ENCODE data around the gene CFAP74. TPM values are rescaled to one million over a fixed set of nuclear protein-coding genes. Genes with fewer than 3 reads are reported as not detected.

Gene CFAP74
- total and polyA plus RNA-seq, 2 of the 13 experiments (the other 11 are each of a cell fraction or from before 2014, with no cell fraction given): 0.27 to 0.62 TPM

DNA sequence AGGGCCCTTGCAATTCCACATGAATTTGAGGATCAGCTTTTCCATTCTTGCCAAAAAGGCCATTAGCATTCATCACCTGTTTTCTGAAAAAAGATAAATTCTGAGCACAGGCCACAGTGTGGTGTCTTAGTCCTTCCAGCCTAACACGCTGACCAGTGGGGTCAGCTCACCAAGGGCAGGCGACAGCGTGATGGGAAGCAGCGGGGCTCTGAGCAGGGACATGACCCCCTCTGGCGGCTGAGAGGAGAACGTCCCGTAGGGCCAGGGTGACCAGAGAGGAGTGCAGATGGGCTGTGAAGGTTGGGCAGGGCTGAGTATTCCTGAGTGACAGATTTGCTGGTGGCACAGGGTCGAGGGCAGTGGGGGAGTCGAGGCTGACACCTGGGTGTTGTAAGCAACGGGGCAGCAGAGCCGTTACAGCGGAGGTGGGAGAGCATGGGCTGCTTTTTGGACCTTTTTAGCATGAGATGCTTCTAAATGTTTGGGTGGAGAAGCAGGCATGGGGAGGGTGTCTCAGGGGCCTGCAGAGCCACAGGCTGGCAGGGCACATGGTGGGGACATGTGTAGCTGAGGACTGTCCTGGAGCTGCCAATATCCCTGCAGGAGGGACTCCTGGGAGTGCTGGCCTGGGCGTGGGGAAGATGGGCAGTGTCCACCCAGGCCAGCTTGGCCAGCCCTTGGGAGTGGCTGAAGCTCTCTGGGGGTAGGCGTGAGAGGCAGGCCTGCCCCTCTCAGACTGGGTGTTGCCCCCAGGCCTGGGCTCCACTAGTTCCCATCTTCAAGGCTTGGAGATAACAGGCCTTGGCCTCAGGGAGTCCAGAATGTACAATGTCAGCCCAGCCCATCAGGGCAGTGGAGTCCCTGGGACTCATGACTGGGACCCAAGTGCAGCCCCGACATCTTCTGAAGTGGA lies 97.1 kb downstream of the CFAP74 start (continued):
- TF ChIP-seq ATF7-NPFF (CRISPR knock-in tag; IDR thresholded peaks at IDR 0.05; ENCODE audit: low read depth) (no peak), SIX4 (CRISPR knock-in tag; IDR thresholded peaks at IDR 0.05) (no peak), ATF5 (CRISPR knock-in tag; IDR thresholded peaks at IDR 0.05; ENCODE audit: low read depth) (no peak), JUNB (CRISPR knock-in tag; IDR thresholded peaks at IDR 0.05; ENCODE audit: borderline replicate concordance) (no peak), FOSL1 (CRISPR knock-in tag; IDR thresholded peaks at IDR 0.05; ENCODE audit: borderline replicate concordance) (no peak), PHB2 (IDR thresholded peaks at IDR 0.05; ENCODE audit: partially characterized antibody) (no peak), TERF1 (CRISPR knock-in tag; IDR thresholded peaks at IDR 0.05) (no peak), ZNF549 (CRISPR knock-in tag; IDR thresholded peaks at IDR 0.05) (no peak), TOPORS (CRISPR knock-in tag; IDR thresholded peaks at IDR 0.05) (no peak), MEF2D (CRISPR knock-in tag; IDR thresholded peaks at IDR 0.05) (peak; percentile 43; the same call in 1 of the 2 replicates), KDM2A (CRISPR knock-in tag; IDR thresholded peaks at IDR 0.05; ENCODE audit: borderline replicate concordance, low read depth) (peak; percentile 92), MAFK (conservative IDR thresholded peaks at IDR 0.05 in 1 of 2, IDR thresholded peaks at IDR 0.05 in 1 of 2; ENCODE audit: low read length in 2 of 2) (no peak), ZNF143 (CRISPR knock-in tag; IDR thresholded peaks at IDR 0.05) (no peak), ZKSCAN8 (CRISPR knock-in tag; IDR thresholded peaks at IDR 0.05; ENCODE audit: borderline replicate concordance) (peak; percentile 81; the same call in 1 of the 2 replicates), ISL2 (CRISPR knock-in tag; IDR thresholded peaks at IDR 0.05) (no peak), TFE3 (CRISPR knock-in tag; IDR thresholded peaks at IDR 0.05) (0 out of 2 replicates have a peak, but pooled peaks have one; percentile 24), MAF1 (CRISPR knock-in tag; IDR thresholded peaks at IDR 0.05; ENCODE audit: borderline replicate concordance) (no peak), KDM5B (CRISPR knock-in tag; IDR thresholded peaks at IDR 0.05; ENCODE audit: borderline replicate concordance) (no peak), NCOA1 (CRISPR knock-in tag; IDR thresholded peaks at IDR 0.05) (no peak), JUND (CRISPR knock-in tag; IDR thresholded peaks at IDR 0.05) (no peak), ZNF10 (CRISPR knock-in tag; IDR thresholded peaks at IDR 0.05; ENCODE audit: borderline replicate concordance, low read depth) (no peak)
- TF ChIP-seq, protein P1, sequence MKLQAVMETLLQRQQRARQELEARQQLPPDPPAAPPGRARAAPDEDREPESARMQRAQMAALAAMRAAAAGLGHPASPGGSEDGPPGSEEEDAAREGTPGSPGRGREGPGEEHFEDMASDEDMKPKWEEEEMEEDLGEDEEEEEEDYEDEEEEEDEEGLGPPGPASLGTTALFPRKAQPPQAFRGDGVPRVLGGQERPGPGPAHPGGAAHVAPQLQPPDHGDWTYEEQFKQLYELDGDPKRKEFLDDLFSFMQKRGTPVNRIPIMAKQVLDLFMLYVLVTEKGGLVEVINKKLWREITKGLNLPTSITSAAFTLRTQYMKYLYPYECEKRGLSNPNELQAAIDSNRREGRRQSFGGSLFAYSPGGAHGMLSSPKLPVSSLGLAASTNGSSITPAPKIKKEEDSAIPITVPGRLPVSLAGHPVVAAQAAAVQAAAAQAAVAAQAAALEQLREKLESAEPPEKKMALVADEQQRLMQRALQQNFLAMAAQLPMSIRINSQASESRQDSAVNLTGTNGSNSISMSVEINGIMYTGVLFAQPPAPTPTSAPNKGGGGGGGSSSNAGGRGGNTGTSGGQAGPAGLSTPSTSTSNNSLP (IDR thresholded peaks at IDR 0.05; ENCODE audit: low read depth, low read length): peak; percentile 42; the same call in 1 of the 2 replicates

Measured in HepG2 (cell line).